ENCODE results near the gene F2RL3.

F2RL3 gene

GRCh38 chr19:16904599-16904998 lies 15.8 kb downstream of the F2RL3 start:
- H3K4me3 ChIP-seq (ENCODE audit: control insufficient read depth, low read depth, low read length): no peak overlapping the region
- TF ChIP-seq CTCF (IDR thresholded peaks at IDR 0.05; ENCODE audit: control insufficient read depth, insufficient read depth, low read depth, low read length, missing control alignments): no peak
- no peak for DNase-seq (ENCODE audit: low read depth)

- TF ChIP-seq CTCF (IDR thresholded peaks at IDR 0.05; ENCODE audit: control insufficient read depth, insufficient read depth, low read depth, low read length, missing control alignments): no peak
- no peak for DNase-seq (ENCODE audit: low read depth)
These were observed 20.0 kb downstream of the F2RL3 start for GRCh38 chr19:16908759-16909158.

GRCh38 chr19:16911046-16911445 lies 22.2 kb downstream of the F2RL3 start:
- no peak overlapping the region for H3K4me3 ChIP-seq (ENCODE audit: control insufficient read depth, low read depth, low read length)
- DNase-seq (ENCODE audit: low read depth): no peak
- no peak for TF ChIP-seq CTCF (IDR thresholded peaks at IDR 0.05; ENCODE audit: control insufficient read depth, insufficient read depth, low read depth, low read length, missing control alignments)

More at GRCh38 chr19:16908759-16909158, 20.0 kb downstream of the F2RL3 start:
- H3K4me3 ChIP-seq (ENCODE audit: control insufficient read depth, low read depth, low read length): no peak overlapping the region

- H3K4me3 ChIP-seq (ENCODE audit: control insufficient read depth, low read depth, low read length): no peak overlapping the region
- no peak for TF ChIP-seq CTCF (IDR thresholded peaks at IDR 0.05; ENCODE audit: control insufficient read depth, insufficient read depth, low read depth, low read length, missing control alignments)
- DNase-seq (ENCODE audit: low read depth): no peak
These were observed 24.0 kb downstream of the F2RL3 start for GRCh38 chr19:16912780-16913179.

- TF ChIP-seq CTCF (IDR thresholded peaks at IDR 0.05; ENCODE audit: control insufficient read depth, insufficient read depth, low read depth, low read length, missing control alignments): no peak
- no peak for DNase-seq (ENCODE audit: low read depth)
- no peak overlapping the region for H3K4me3 ChIP-seq (ENCODE audit: control insufficient read depth, low read depth, low read length)
These were observed 25.6 kb downstream of the F2RL3 start for GRCh38 chr19:16914421-16914820.

- no peak for DNase-seq (ENCODE audit: low read depth)
- TF ChIP-seq CTCF (IDR thresholded peaks at IDR 0.05; ENCODE audit: control insufficient read depth, insufficient read depth, low read depth, low read length, missing control alignments): no peak
- H3K4me3 ChIP-seq (ENCODE audit: control insufficient read depth, low read depth, low read length): no peak overlapping the region
These were observed 26.3 kb downstream of the F2RL3 start for GRCh38 chr19:16915135-16915534.

- TF ChIP-seq CTCF (IDR thresholded peaks at IDR 0.05; ENCODE audit: control insufficient read depth, insufficient read depth, low read depth, low read length, missing control alignments): no peak
- no peak for DNase-seq (ENCODE audit: low read depth)
- no peak overlapping the region for H3K4me3 ChIP-seq (ENCODE audit: control insufficient read depth, low read depth, low read length)
These were observed 26.9 kb downstream of the F2RL3 start for GRCh38 chr19:16915734-16916133.

Data from AG09309 (cell line).